ENCODE data around the gene SWAP70.
"Not testable (repeated sequence)": the region's sequence is repeated elsewhere in the genome, so short reads cannot be mapped to it uniquely, and the experiment has no call there.

The SWAP70 gene

DNA sequence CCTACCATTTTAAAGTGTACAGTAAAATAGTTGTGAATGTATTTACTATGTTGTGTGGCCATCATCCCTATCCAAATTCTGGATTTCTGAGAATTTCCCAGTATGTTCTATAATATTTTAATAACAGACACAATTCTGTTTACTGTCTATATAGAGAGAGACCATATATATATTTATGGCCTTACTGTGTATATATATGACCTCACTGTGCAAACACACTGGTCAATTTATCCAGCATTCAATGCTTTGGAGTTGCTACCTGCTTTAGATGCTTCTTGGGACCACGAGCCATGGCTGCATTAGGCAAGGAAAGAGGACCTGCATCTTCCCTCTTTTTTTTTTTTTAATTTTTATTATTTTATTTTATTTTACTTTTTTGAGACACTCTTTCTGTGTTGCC, 40.2 kb downstream of the SWAP70 start:
- no peaks in the 10 kb centered on the region for H3K36me3 ChIP-seq
- no peaks in the 10 kb centered on the region for H3K27me3 ChIP-seq (ENCODE audit: insufficient read depth, low read depth, severe bottlenecking)
- no peak overlapping the region for H3K4me3 ChIP-seq (ENCODE audit: low read depth, low read length)
- no peak overlapping the region for H3K27ac ChIP-seq
- no peak for TF ChIP-seq CTCF (IDR thresholded peaks at IDR 0.05; ENCODE audit: low read depth, low read length)
- no peaks in the 10 kb centered on the region for H3K9me3 ChIP-seq (ENCODE audit: severe bottlenecking)
- DNase-seq, result no peak

- no peaks in the 10 kb centered on the region for H3K27me3 ChIP-seq (ENCODE audit: insufficient read depth, low read depth, severe bottlenecking)
- TF ChIP-seq CTCF (IDR thresholded peaks at IDR 0.05; ENCODE audit: low read depth, low read length), result no peak
- no peaks in the 10 kb centered on the region for H3K9me3 ChIP-seq (ENCODE audit: severe bottlenecking)
- H3K27ac ChIP-seq, result no peak overlapping the region
- H3K4me3 ChIP-seq (ENCODE audit: low read depth, low read length), result no peak overlapping the region
- no peak for DNase-seq
- no peaks in the 10 kb centered on the region for H3K36me3 ChIP-seq
Measured at GRCh38 chr11:9704620-9705019, 40.7 kb downstream of the SWAP70 start.

GRCh38 chr11:9705361-9705760, 41.5 kb downstream of the SWAP70 start:
- DNase-seq; H3K9me3 ChIP-seq (ENCODE audit: severe bottlenecking); H3K27me3 ChIP-seq (ENCODE audit: insufficient read depth, low read depth, severe bottlenecking); H3K4me3 ChIP-seq (ENCODE audit: low read depth, low read length); H3K27ac ChIP-seq; H3K36me3 ChIP-seq: not testable (repeated sequence)

GRCh38 chr11:9708544-9708943, 44.7 kb downstream of the SWAP70 start:
- H3K36me3 ChIP-seq, result no peaks in the 10 kb centered on the region
- no peak for TF ChIP-seq CTCF (IDR thresholded peaks at IDR 0.05; ENCODE audit: low read depth, low read length)
- H3K9me3 ChIP-seq (ENCODE audit: severe bottlenecking), result no peaks in the 10 kb centered on the region
- H3K4me3 ChIP-seq (ENCODE audit: low read depth, low read length), result no peak overlapping the region
- H3K27me3 ChIP-seq (ENCODE audit: insufficient read depth, low read depth, severe bottlenecking), result no peaks in the 10 kb centered on the region
- H3K27ac ChIP-seq, result no peak overlapping the region
- no peak for DNase-seq

DNA sequence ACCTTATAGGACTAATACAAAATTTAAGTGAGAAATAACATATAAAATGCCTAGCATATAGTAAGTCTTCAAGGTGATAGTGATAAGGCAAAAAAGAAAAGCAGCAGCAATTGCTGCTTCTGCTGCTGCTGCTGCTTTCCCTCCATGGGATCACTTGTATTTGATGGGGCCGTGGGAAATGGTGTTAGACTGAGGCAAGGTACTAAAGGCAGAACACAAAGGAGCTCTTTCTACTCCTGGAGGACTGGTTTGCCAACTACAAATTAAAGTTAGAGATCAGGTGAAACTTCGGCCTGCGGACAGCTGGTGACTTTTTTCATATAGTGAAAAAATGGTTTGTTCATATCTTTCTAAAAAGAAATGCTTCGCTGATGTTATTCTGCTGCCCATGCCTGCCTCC, 46.3 kb downstream of the SWAP70 start:
- peaks cover 2% of the 10 kb centered on the region; the same call in 1 of the 2 replicates for H3K36me3 ChIP-seq

DNA sequence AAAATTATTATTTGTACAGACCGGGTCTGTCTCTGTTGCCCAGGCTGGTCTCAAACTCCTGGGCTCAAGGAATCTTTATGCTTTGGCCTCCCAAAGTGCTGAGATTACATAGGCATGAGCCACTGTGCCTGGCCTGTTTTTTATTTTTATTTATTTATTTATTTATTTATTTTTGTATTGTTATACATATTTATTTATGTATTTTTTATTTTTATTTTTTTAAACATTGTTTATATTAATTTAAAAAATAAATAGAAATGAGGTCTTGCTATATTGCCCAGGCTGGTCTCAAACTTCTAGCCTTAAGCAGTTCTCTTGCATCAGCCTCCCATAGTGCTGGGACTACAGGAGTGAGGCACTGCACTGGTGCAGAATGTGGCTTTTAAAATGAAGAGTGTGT, 47.0 kb downstream of the SWAP70 start:
- Histone ChIP-seq H3K27ac (no peak overlapping the region), H3K4me3 (ENCODE audit: low read depth, low read length) (no peak overlapping the region), H3K9me3 (ENCODE audit: severe bottlenecking) (no peaks in the 10 kb centered on the region), H3K27me3 (ENCODE audit: insufficient read depth, low read depth, severe bottlenecking) (no peaks in the 10 kb centered on the region), H3K36me3 (peaks cover 4% of the 10 kb centered on the region; the same call in 1 of the 2 replicates)
- DNase-seq, result no peak
- TF ChIP-seq CTCF (IDR thresholded peaks at IDR 0.05; ENCODE audit: low read depth, low read length), result no peak

More for the DNA sequence above, 46.3 kb downstream of the SWAP70 start:
- Histone ChIP-seq H3K4me3 (ENCODE audit: low read depth, low read length) (no peak overlapping the region), H3K9me3 (ENCODE audit: severe bottlenecking) (no peaks in the 10 kb centered on the region), H3K27me3 (ENCODE audit: insufficient read depth, low read depth, severe bottlenecking) (no peaks in the 10 kb centered on the region), H3K27ac (no peak overlapping the region)
- no peak for DNase-seq
- TF ChIP-seq CTCF (IDR thresholded peaks at IDR 0.05; ENCODE audit: low read depth, low read length), result no peak
